Neutrophil (primary cell): ENCODE measurements around the gene CSF3R.
"Not testable (repeated sequence)": the region's sequence is repeated elsewhere in the genome, so short reads cannot be mapped to it uniquely, and the experiment has no call there.

Experiments used
- H3K27ac ChIP-seq: fragments of 200-600 bp; sonication (generic); 2 replicates; pipeline ENCODE4 v1.5.1; 2016; ENCODE audit warnings: mild to moderate bottlenecking, moderate library complexity
- H3K27me3 ChIP-seq: fragments of 200-600 bp; sonication (generic); 2 replicates; pipeline ENCODE4 v1.6.0; 2016; ENCODE audit warnings: mild to moderate bottlenecking
- H3K36me3 ChIP-seq: fragments of 200-600 bp; sonication (generic); 2 replicates; pipeline ENCODE4 v1.5.1; 2017
- H3K4me1 ChIP-seq, 2 experiments: fragments of 200-600 bp in 1 of 2; sonication (generic) in 1 of 2; 1 replicate in 1 of 2; 2 replicates in 1 of 2; pipeline versions ENCODE4 v1.5.1 to v1.6.1; 2013 to 2016; ENCODE audit warnings: low read depth in 1 of 2, low read length in 1 of 2, mild to moderate bottlenecking in 1 of 2, moderate library complexity in 1 of 2; ENCODE audit not compliant: control insufficient read depth in 1 of 2, insufficient read depth in 1 of 2
- H3K4me3 ChIP-seq, 2 experiments: fragments of 200-600 bp in 1 of 2; sonication (generic) in 1 of 2; 1 replicate in 1 of 2; 2 replicates in 1 of 2; pipeline ENCODE4 v1.5.1; 2013 to 2016; ENCODE audit warnings: low read depth in 1 of 2, low read length in 1 of 2, mild to moderate bottlenecking in 1 of 2, moderate library complexity in 1 of 2
- H3K9me3 ChIP-seq: fragments of 200-600 bp; sonication (generic); 2 replicates; pipeline ENCODE4 v1.5.1; 2016
- CTCF ChIP-seq: fragments of 200-600 bp; sonication (generic); IDR thresholded peaks from 2 replicates; pipeline ENCODE4 v1.5.1; 2016; ENCODE audit warnings: antibody characterized with exemption

The CSF3R gene

DNA sequence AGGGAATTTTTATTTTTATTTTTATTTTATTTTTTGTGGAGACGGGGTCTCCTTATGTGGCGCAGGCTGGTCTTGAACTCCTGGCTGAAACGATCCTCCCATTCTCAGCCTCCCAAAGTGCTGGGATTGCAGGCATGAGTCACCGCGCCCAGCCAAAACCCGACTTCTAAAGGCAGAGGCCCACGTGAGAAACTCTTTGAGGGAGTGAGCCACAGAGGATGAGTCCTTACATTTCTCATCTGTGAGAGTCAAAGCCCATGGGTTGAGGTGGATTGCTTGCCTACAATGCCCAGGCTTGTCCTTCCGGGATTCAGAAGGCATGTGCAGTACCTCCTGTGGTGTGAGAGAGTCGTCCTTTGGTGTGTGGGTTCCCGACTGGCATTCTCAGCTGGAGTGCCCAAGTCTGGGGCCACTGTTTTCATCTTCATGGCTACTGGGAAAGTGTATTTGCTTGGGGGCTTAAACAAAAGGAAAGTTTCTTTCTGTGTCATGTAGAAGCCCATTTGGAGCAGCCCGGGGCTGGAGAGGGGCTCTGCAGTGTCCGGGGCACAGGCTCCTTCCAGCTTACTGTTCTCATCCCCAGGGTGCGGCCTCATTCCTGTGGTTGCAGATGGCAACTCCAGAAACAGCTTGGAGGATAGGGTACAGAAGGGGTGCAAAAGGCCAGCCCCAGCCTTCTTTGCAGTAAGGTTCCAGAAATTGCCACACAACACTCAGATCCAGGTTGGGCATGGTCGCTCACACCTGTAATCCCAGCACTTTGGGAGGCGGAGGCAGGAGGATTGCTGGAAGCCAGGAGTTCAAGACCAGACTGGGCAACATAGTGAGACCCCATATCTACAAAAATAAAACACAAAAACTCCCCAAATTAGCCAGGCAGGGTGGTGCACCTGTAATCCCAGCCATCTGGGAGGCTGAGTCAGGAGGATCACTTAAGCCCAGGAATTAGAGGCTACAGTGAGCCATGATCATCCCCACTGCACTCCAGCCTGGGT lies 29.4 kb upstream of the CSF3R start:
- peak overlapping the region; percentile 69 for H3K27ac ChIP-seq
- H3K27me3 ChIP-seq: no peaks in the 10 kb centered on the region
- H3K36me3 ChIP-seq: no peaks in the 10 kb centered on the region
- no peak overlapping the region for H3K4me3 ChIP-seq
- peaks cover 55 to 64% of the 10 kb centered on the region in 2 experiments for H3K4me1 ChIP-seq
- H3K9me3 ChIP-seq: no peaks in the 10 kb centered on the region
- TF ChIP-seq CTCF: no peak

- H3K36me3 ChIP-seq, H3K27me3 ChIP-seq, H3K9me3 ChIP-seq: not testable (repeated sequence)
- Histone ChIP-seq H3K4me1 (peaks cover 55 to 65% of the 10 kb centered on the region in 2 experiments), H3K27ac (peak overlapping the region; percentile 69), H3K4me3 (peak overlapping the region in 1 of 2 experiments; percentile 28)
Observed at GRCh38 chr1:36511220-36511619, 28.5 kb upstream of the CSF3R start.

DNA sequence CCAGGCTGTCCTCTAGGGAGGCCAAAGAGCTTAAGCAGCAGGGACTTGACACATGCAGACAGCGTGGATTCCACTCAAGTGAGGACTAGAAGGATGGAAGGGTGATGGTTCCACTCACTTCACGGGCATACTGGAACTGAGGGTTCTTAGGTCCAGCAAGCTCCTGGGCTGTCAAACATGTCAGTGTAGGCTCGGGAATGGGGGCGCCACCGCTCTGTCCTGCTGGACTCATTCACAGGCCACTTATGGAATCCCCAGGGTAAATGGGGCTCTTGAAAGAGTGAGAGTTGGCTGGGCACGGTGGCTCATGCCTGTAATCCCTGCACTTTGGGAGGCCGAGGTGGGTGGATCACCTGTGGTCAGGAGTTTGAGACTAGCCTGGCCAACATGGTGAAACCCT lies 27.7 kb upstream of the CSF3R start:
- Histone ChIP-seq H3K4me1 (peaks cover 50 to 62% of the 10 kb centered on the region in 2 experiments), H3K27me3 (no peaks in the 10 kb centered on the region), H3K4me3 (no peak overlapping the region), H3K9me3 (no peaks in the 10 kb centered on the region), H3K27ac (peak overlapping the region; percentile 33), H3K36me3 (no peaks in the 10 kb centered on the region)
- no peak for TF ChIP-seq CTCF

- Histone ChIP-seq H3K4me3 (no peak overlapping the region), H3K27me3 (no peaks in the 10 kb centered on the region), H3K36me3 (no peaks in the 10 kb centered on the region), H3K27ac (no peak overlapping the region), H3K9me3 (no peaks in the 10 kb centered on the region), H3K4me1 (peaks cover 29 to 40% of the 10 kb centered on the region in 2 experiments)
- TF ChIP-seq CTCF: no peak
Observed at GRCh38 chr1:36508257-36508656, 25.5 kb upstream of the CSF3R start.

- H3K27me3 ChIP-seq: no peaks in the 10 kb centered on the region
- H3K4me1 ChIP-seq: peaks cover 23 to 30% of the 10 kb centered on the region in 2 experiments
- no peaks in the 10 kb centered on the region for H3K9me3 ChIP-seq
- TF ChIP-seq CTCF: no peak
- H3K27ac ChIP-seq: peak overlapping the region; percentile 55
- no peak overlapping the region for H3K4me3 ChIP-seq
- no peaks in the 10 kb centered on the region for H3K36me3 ChIP-seq
Observed at GRCh38 chr1:36506276-36506920, 23.7 kb upstream of the CSF3R start.

DNA sequence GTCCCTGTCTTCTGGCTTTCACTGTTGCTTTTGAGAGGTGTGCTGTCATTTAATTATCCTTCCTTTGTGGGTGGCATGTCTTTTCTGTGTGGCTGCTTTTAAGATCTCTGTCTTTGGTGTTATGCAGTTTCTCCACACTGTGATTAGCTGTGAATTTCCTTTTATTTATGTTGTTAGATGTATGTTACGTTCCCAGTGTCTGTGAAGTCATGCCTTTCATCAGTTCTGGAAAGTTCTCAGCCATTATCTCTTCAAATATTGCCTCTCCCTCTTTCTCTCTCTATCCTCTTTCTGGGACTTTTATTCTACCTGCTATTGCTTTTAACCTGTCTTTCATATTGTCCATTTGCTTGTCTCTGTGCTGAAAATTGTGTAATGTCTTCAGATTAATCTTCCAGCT lies 21.0 kb upstream of the CSF3R start:
- TF ChIP-seq CTCF: no peak
- H3K4me1 ChIP-seq: peaks cover 15 to 17% of the 10 kb centered on the region in 2 experiments
- H3K4me3 ChIP-seq: no peak overlapping the region
- no peaks in the 10 kb centered on the region for H3K9me3 ChIP-seq
- no peaks in the 10 kb centered on the region for H3K27me3 ChIP-seq
- no peak overlapping the region for H3K27ac ChIP-seq
- no peaks in the 10 kb centered on the region for H3K36me3 ChIP-seq
